NCI-H2107 treated with DMSO at 0.1 percent for 48 hours (cell line): ENCODE data around the gene ALAS1.

Experiments used
- DNase-seq: peaks from one replicate; lab custom pipeline; 2025; ENCODE audit not compliant: unreplicated experiment; lab: John Stamatoyannopoulos, UW

Gene ALAS1

GRCh38 chr3:52198643-52199608 lies 966 bp downstream of the ALAS1 start:
- no peak for DNase-seq

DNA sequence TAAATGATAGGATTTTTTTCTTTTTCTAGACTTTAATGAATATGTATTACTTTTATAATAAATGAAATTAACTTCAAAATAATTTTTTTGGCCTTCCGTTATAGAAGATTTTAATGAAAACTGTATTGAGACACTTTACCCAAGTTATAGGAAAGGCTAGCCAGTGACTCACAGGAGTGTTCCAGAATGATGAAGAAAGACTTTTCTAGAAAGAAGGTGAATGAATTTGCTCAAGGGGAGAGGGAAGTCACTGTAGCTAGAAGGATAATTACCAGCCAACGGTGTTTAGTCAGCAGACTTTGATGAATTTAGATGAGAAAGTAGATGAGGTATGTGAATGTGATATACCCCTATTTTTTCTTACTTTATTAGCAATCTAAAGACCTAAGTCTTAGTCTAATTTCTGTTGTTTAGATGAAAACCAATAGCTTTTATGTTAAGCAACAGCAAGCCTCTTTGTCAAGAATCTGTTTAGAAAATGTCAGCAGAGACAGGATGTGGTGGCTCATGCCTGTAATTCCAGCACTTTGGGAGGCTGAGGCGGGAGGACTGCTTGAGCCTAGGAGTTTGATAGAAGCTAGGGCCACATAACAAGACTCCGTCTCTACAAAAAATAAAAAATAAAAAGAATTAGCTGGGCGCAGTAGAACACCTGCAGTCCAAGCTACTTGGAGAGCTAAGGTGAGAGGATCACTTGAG lies 3.2 kb downstream of the ALAS1 start:
- no peak for DNase-seq

DNA sequence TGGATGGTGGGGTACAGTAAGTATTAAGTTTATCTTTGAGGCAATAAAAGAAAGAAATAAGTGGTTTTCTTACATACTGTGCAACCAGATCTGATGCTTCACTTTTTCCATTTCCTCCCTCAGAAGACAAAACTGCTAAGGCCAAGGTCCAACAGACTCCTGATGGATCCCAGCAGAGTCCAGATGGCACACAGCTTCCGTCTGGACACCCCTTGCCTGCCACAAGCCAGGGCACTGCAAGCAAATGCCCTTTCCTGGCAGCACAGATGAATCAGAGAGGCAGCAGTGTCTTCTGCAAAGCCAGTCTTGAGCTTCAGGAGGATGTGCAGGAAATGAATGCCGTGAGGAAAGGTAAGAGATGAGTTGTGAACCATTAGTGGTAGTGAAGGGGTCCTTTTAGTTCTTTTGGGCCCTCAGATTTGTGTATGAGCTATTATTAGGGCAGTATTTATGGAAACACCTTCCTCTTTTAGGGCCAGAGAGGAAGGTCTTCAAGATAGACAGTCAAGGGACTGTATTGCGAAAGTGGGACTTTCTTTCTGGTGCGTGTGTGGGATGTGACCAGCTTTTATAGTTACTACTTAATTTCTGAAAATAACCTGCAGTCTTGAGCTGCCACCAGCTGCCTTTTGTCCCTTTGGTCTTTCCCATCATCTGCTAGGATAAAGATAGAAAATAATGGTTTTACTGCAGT lies 4.6 kb downstream of the ALAS1 start:
- no peak for DNase-seq

GRCh38 chr3:52203701-52204100 lies 5.7 kb downstream of the ALAS1 start:
- no peak for DNase-seq

DNA sequence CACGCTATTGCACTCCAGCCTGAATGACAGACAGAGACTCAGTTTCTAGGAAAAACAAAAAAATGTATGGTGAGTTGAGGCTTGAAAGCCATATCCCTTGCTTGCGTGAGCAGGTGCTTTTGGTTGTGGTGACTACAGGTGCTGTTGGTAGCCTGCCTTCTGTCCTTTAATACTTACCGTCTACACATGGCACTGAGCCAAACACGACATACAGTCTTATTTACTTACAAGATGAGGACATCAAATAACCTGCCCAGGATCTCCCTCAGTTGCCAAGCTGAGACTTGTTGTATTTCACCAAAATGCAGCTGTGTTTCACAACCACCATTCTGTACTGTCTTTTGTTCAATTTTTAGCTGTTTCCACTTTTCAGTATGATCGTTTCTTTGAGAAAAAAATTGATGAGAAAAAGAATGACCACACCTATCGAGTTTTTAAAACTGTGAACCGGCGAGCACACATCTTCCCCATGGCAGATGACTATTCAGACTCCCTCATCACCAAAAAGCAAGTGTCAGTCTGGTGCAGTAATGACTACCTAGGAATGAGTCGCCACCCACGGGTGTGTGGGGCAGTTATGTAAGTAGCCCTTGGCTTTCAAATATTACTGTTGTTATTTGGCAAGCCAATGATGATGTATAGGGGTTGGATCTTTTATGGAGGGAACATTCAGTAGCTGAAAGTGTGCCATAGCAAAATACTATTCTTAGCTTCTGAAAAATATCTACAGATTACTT lies 6.5 kb downstream of the ALAS1 start:
- DNase-seq = peak; percentile 49

- DNase-seq = no peak
Measured at GRCh38 chr3:52205727-52206372, 7.9 kb downstream of the ALAS1 start.

DNA sequence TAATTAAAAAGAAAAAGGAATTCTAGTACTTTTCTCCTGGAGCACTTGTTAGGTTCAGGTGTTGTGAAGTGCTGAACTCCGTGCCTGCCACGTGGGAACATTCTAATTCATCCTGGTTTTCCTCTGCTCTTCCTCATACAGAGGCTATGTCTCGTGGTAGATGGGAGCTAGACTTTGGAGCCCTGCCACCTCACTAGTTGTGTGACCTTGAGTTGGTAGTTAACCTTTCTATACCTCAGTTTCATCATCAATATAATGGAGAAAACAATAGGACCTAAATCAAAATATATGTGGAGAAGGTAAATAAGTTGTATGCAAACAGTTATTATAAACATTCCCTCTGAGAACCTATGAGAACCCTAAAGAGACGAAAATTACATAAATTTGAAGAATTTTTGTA lies 10.6 kb downstream of the ALAS1 start:
- DNase-seq = no peak

DNA sequence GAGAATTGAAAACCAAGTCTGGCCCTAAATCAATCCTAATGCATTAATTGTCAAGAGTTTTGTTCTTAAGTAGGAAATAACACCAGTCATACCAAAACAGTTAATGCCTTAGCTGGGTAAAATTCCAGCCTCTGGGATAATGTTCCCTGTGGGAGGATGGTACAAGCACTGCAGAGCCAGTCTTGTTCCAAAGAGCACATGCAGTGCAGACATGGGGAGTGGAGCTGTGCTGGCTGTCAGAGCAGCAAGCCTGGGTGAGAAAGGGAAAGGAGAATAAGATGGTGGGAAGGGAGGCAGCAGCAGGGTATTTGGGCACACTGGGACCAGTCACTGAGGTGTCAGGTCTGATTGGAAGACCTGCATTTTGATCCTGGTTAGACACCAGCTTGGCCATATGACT lies 12.1 kb downstream of the ALAS1 start:
- peak; percentile 23 for DNase-seq

DNA sequence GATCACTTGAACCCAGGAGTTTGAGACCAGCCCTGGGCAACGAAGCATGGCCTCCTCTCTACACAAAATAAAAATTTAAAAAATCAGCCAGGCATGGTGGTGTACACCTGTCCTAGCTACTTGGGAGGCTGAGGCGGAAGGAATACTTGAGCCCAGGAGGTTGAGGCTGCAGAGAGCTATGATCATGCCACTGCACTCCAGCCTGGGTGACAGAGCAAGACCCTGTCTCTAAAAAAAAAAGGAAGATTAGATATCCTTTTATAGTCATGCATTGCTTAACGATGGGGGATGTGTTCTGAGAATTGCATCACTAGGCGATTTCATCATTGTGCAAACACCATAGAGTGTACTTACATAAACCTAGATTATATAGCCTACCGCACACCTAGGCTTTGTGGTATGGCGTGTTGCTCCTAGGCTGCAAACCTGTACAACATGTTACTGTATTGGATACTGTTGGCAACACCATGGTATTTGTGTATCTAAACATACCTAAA lies 12.6 kb downstream of the ALAS1 start:
- DNase-seq = no peak

GRCh38 chr3:52211268-52211891 lies 13.4 kb downstream of the ALAS1 start:
- DNase-seq = no peak

GRCh38 chr3:52213005-52213404 lies 15.0 kb downstream of the ALAS1 start:
- no peak for DNase-seq

GRCh38 chr3:52213901-52214300 lies 15.9 kb downstream of the ALAS1 start:
- no peak for DNase-seq

- DNase-seq = no peak
Measured at GRCh38 chr3:52215351-52215750, 17.4 kb downstream of the ALAS1 start.

DNA sequence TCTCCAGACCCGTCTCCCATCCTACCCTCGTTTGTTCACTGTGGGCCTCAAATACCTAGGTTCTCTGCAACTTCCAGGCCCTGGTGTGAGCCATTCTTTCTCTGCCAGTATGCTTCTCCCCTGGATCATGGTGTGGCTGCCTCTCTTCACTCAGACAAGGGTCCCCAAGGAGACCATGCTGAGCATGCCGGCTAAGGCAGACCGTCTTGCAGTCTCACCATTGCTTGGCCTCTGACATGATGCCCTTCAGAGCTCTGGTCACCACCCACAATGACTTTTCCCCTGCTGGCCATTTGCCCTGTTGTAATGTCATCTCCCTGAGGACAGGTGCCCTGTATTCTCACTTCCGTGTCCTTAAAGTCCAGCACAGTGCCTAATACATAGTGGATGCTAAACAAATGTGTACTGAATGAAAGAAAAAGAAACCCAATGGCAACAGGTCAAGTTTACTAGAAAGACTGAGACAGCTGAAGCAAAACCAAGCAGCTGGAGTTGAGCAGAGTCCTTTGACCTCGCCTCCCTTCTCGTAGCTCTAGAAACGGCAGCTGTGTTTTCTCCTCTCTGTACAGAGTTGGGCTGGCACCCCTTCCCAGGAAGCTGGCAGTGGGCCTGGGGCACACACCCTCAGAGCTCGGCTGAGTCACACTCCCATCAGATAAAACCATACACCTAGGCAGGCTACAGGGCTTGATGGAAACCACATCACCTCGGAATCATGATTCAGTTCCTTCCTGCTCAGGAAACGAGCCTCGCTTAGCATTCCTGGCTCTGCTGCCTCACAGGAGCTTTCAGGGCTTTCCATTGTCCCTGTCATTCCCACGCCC lies 18.8 kb downstream of the ALAS1 start:
- peak; percentile 10 for DNase-seq

DNA sequence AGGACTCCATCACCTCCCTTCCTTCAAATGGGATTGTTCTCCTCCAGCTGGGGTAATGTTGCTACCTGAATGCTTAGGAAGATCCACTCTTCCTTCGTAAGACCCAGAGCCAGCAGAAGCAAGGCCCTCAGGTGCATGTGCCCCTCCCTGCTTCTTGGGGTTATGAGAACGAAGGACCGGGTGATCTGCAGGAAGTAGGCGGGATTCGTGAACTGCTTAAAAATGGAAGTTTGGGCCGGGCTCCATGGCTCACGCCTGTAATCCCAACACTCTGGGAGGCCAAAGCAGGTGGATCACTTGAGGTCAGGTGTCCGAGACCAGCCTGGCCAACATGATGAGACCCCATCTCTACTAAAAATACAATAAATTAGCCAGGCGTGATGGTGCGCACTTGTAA lies 19.4 kb downstream of the ALAS1 start:
- DNase-seq = no peak

DNA sequence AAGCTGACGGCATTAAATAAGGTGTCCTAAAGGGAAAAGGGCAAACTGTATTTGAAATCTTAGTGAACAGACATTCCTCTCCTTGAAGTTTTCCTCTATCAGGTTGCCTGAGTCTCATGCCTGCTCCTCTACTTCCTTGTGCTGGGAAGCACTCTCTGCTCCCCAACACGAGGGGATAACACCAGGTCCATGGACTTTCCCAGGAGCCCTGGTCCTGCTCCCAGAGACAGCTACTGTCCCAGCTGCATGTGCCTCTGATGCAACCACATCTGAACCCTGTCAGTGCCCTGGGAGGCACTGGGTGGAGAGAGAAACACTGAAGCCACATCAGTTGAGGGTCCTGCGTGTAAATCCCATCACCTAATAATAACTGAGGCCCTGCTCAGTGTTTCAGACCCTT lies 20.1 kb downstream of the ALAS1 start:
- no peak for DNase-seq

- DNase-seq = no peak
Measured at GRCh38 chr3:52218454-52218853, 20.5 kb downstream of the ALAS1 start.

DNA sequence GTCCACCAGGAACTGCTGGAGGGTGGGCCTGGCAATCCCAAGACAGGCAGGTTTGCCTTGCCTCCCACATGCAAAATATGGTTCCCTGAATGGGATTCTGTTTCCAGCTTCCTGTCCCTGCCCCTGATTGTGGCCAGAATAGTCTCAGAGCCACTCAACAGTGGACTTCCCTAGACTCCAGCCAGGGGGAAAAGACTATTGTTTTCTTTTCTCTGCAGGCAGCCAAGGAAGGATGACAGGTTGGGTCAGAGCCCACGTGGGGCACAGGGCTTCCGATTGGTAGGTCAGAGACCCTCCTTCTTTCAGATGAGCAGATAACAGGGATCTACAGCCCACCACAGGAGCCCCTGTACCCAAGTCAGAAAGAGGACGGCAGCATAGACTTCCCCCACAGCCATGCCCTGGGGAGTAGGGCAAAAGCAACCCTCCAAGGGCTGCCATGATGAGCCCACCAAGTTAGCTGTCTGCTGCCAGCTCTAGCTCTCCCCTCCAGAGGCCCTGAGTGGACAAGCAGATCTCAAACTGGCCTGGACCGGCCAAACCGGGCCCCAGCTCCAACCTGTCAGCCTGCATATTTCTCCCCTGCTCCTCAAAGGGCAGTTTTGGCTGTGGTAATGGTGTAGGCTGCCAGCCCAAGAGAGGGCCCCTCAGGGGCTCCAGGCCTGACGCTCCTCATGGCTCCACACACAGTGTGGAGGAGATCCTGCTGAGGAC lies 21.1 kb downstream of the ALAS1 start:
- no peak for DNase-seq
